SK-N-SH treated with all-trans-retinoic acid at 6 μM for 48 hours (cell line): Measurements from ENCODE around the gene CENPP.

Experiments
- ATAC-seq: fragments of 200-7000 bp; cut with Tn5 transposase; 3 replicates; pipeline ENCODE4 v1.9.1; 2020; ENCODE audit warnings: mild to moderate bottlenecking, moderate library complexity
- BACH2 ChIP-seq: fragments of 250-450 bp; sonication (Bioruptor Pico); IDR thresholded peaks from 2 replicates; pipeline ENCODE4 v1.9.0; 2021; ENCODE audit warnings: mild to moderate bottlenecking, borderline replicate concordance
- CREB5 ChIP-seq: fragments of 250-450 bp; sonication (Bioruptor Pico); IDR thresholded peaks from 2 replicates; pipeline ENCODE4 v1.5.1; 2020; ENCODE audit warnings: low read depth, mild to moderate bottlenecking, moderate library complexity
- CSDC2 ChIP-seq: fragments of 250-450 bp; sonication (Bioruptor Pico); IDR thresholded peaks from 2 replicates; pipeline ENCODE4 v1.5.0; 2020; ENCODE audit warnings: mild to moderate bottlenecking, moderate library complexity
- CSRNP3 ChIP-seq: fragments of 250-450 bp; sonication (Bioruptor Pico); IDR thresholded peaks from 2 replicates; pipeline ENCODE4 v1.5.1; 2021; ENCODE audit warnings: mild to moderate bottlenecking, moderate library complexity
- ESRRG ChIP-seq: fragments of 250-450 bp; sonication (Bioruptor Pico); IDR thresholded peaks from 2 replicates; pipeline ENCODE4 v1.6.1; 2021; ENCODE audit warnings: mild to moderate bottlenecking
- GLIS3 ChIP-seq: fragments of 250-450 bp; sonication (Bioruptor Pico); IDR thresholded peaks from 2 replicates; pipeline ENCODE4 v1.5.0; 2020; ENCODE audit warnings: mild to moderate bottlenecking, moderate library complexity
- ISL1 ChIP-seq: fragments of 250-450 bp; sonication (Bioruptor Pico); IDR thresholded peaks from 2 replicates; pipeline ENCODE4 v2.1.2; 2022; ENCODE audit warnings: mild to moderate bottlenecking, moderate library complexity
- OSR1 ChIP-seq: fragments of 250-450 bp; sonication (Bioruptor Pico); IDR thresholded peaks from 2 replicates; pipeline ENCODE4 v1.8.0; 2022; ENCODE audit warnings: moderate library complexity, mild to moderate bottlenecking, inconsistent platforms
- PATZ1 ChIP-seq: fragments of 250-450 bp; sonication (Bioruptor Pico); IDR thresholded peaks from 2 replicates; pipeline ENCODE4 v1.8.0; 2020; ENCODE audit warnings: mild to moderate bottlenecking, moderate library complexity, borderline replicate concordance
- POU6F1 ChIP-seq: fragments of 250-450 bp; sonication (Bioruptor Pico); IDR thresholded peaks from 2 replicates; pipeline ENCODE4 v1.8.0; 2021; ENCODE audit warnings: low read depth, mild to moderate bottlenecking, moderate library complexity, borderline replicate concordance
- PPARA ChIP-seq: fragments of 250-450 bp; sonication (Bioruptor Pico); IDR thresholded peaks from 2 replicates; pipeline ENCODE4 v1.5.0; 2020; ENCODE audit warnings: mild to moderate bottlenecking, borderline replicate concordance
- SNAI2 ChIP-seq: fragments of 250-450 bp; sonication (Bioruptor Pico); IDR thresholded peaks from 2 replicates; pipeline ENCODE4 v1.5.0; 2020; ENCODE audit warnings: mild to moderate bottlenecking, moderate library complexity
- TCF4 ChIP-seq: fragments of 250-450 bp; sonication (Bioruptor Pico); IDR thresholded peaks from 2 replicates; pipeline ENCODE4 v1.8.0; 2021; ENCODE audit warnings: mild to moderate bottlenecking, moderate library complexity, borderline replicate concordance
- TOX ChIP-seq: fragments of 250-450 bp; sonication (Bioruptor Pico); IDR thresholded peaks from 2 replicates; pipeline ENCODE4 v1.8.0; 2021; ENCODE audit warnings: mild to moderate bottlenecking, moderate library complexity, borderline replicate concordance
- TSHZ2 ChIP-seq: fragments of 250-450 bp; sonication (Bioruptor Pico); IDR thresholded peaks from 2 replicates; pipeline ENCODE4 v1.5.0; 2020; ENCODE audit warnings: mild to moderate bottlenecking, moderate library complexity
- ZC3H10 ChIP-seq: fragments of 250-450 bp; sonication (Bioruptor Pico); IDR thresholded peaks from 2 replicates; pipeline ENCODE4 v1.5.1; 2021; ENCODE audit warnings: mild to moderate bottlenecking, moderate library complexity
- ZFP3 ChIP-seq: fragments of 250-450 bp; sonication (Bioruptor Pico); IDR thresholded peaks from 2 replicates; pipeline ENCODE4 v1.5.0; 2020; ENCODE audit warnings: mild to moderate bottlenecking, moderate library complexity
- ZFP30 ChIP-seq: fragments of 450-650 bp; formaldehyde crosslinking; IDR thresholded peaks from 2 replicates; pipeline ENCODE4 v1.5.0; 2022; ENCODE audit warnings: mild to moderate bottlenecking, moderate library complexity
- ZNF565 ChIP-seq: fragments of 450-650 bp; formaldehyde crosslinking; conservative IDR thresholded peaks from 2 replicates; pipeline ENCODE4 v1.5.0; 2020; ENCODE audit warnings: low read depth, mild to moderate bottlenecking, moderate library complexity
- ZNF70 ChIP-seq: fragments of 450-650 bp; formaldehyde crosslinking; IDR thresholded peaks from 2 replicates; pipeline ENCODE4 v1.5.0; 2020; ENCODE audit warnings: mild to moderate bottlenecking, moderate library complexity
- ZNF8 ChIP-seq: fragments of 450-650 bp; formaldehyde crosslinking; IDR thresholded peaks from 2 replicates; pipeline ENCODE4 v1.5.0; 2020; ENCODE audit warnings: mild to moderate bottlenecking, moderate library complexity

CENPP gene

GRCh38 chr9:92499701-92500100 is 173.9 kb downstream of the CENPP start:
- TF ChIP-seq ZFP30 (CRISPR knock-in tag) (no peak), BACH2 (CRISPR knock-in tag) (no peak), ZNF8 (no peak), ZNF565 (CRISPR knock-in tag) (no peak), TOX (CRISPR knock-in tag) (no peak), CREB5 (no peak)
- no peak for ATAC-seq

GRCh38 chr9:92500725-92501124 is 175.0 kb downstream of the CENPP start:
- ATAC-seq, result no peak
- TF ChIP-seq ZNF8, result no peak
- no peak for TF ChIP-seq ESRRG
- TF ChIP-seq ZFP30 (CRISPR knock-in tag), result no peak
- no peak for TF ChIP-seq ZNF70 (CRISPR knock-in tag)
- no peak for TF ChIP-seq ISL1
- TF ChIP-seq CSDC2, result no peak
- TF ChIP-seq TCF4 (CRISPR knock-in tag), result no peak
- no peak for TF ChIP-seq OSR1 (CRISPR knock-in tag)
- no peak for TF ChIP-seq POU6F1 (CRISPR knock-in tag)
- no peak for TF ChIP-seq ZNF565 (CRISPR knock-in tag)
- no peak for TF ChIP-seq ZC3H10 (CRISPR knock-in tag)
- no peak for TF ChIP-seq PATZ1 (CRISPR knock-in tag)
- TF ChIP-seq CSRNP3 (CRISPR knock-in tag), result no peak
- no peak for TF ChIP-seq ZFP3 (CRISPR knock-in tag)
- TF ChIP-seq TOX (CRISPR knock-in tag), result no peak

- ATAC-seq, result peak; percentile 71
- no peak for TF ChIP-seq GLIS3 (CRISPR knock-in tag)
- TF ChIP-seq, all 23 proteins: peak for 0
These were observed 176.1 kb downstream of the CENPP start for GRCh38 chr9:92501671-92502393.

GRCh38 chr9:92503156-92503555 is 177.4 kb downstream of the CENPP start:
- no peak for ATAC-seq
- TF ChIP-seq ZFP30 (CRISPR knock-in tag), result no peak
- no peak for TF ChIP-seq POU6F1 (CRISPR knock-in tag)
- no peak for TF ChIP-seq TCF4 (CRISPR knock-in tag)
- no peak for TF ChIP-seq PPARA (CRISPR knock-in tag)
- no peak for TF ChIP-seq SNAI2 (CRISPR knock-in tag)
- TF ChIP-seq TOX (CRISPR knock-in tag), result no peak
- TF ChIP-seq CSDC2, result no peak
- TF ChIP-seq ZNF70 (CRISPR knock-in tag), result no peak
- TF ChIP-seq PATZ1 (CRISPR knock-in tag), result no peak
- TF ChIP-seq ZC3H10 (CRISPR knock-in tag), result no peak
- TF ChIP-seq ESRRG, result no peak
- no peak for TF ChIP-seq CREB5
- TF ChIP-seq TSHZ2, result no peak
